HEK293 (cell line): ENCODE measurements around the gene WIPF3.

Experiments
- CTCF ChIA-PET: fragments of 350-600 bp; formaldehyde crosslinking; extraction: SDS; loops from one replicate; lab custom pipeline; 2021; ENCODE audit warnings: antibody characterized with exemption; lab: Yijun Ruan, JAX
- POLR2A ChIA-PET: fragments of 300-600 bp; formaldehyde crosslinking; extraction: SDS; loops from one replicate; lab custom pipeline; 2020; ENCODE audit warnings: antibody characterized with exemption, inconsistent platforms; lab: Yijun Ruan, JAX
- H3K27ac ChIP-seq: fragments of 200-500 bp; sonication (Bioruptor generic); 2 replicates; pipeline ENCODE4 v1.5.1; 2014; ENCODE audit warnings: low read depth, low read length, control low read depth, inconsistent platforms; ENCODE audit errors: extremely low read depth
- H3K36me3 ChIP-seq, 2 experiments: fragments of 200-500 bp in 1 of 2; sonication (Bioruptor generic) in 1 of 2; 1 replicate in 1 of 2; 2 replicates in 1 of 2; pipeline ENCODE4 v1.5.1; 2014 to 2017; ENCODE audit warnings: inconsistent platforms in 2 of 2, low read length in 2 of 2; ENCODE audit not compliant: control insufficient read depth in 2 of 2, insufficient read depth in 1 of 2
- H3K4me1 ChIP-seq: fragments of 200-500 bp; sonication (Bioruptor generic); 2 replicates; pipeline ENCODE4 v1.5.1; 2014; ENCODE audit warnings: mild to moderate bottlenecking, low read length, inconsistent platforms; ENCODE audit not compliant: control insufficient read depth, insufficient read depth
- H3K4me3 ChIP-seq: 2 replicates; pipeline ENCODE4 v1.5.1; 2011; ENCODE audit warnings: low read depth, mild to moderate bottlenecking, control low read depth, low read length, moderate library complexity
- H3K9me3 ChIP-seq: fragments of 200-500 bp; sonication (Bioruptor generic); 2 replicates; pipeline ENCODE4 v1.5.1; 2014; ENCODE audit warnings: low read depth, low read length, inconsistent platforms; ENCODE audit not compliant: control insufficient read depth, insufficient read depth
- HIC1 ChIP-seq: fragments of 450-650 bp; formaldehyde crosslinking; IDR thresholded peaks from 2 replicates; pipeline ENCODE4 v1.5.1; 2016; ENCODE audit warnings: missing biosample characterization, missing genetic modification characterization
- SALL2 ChIP-seq: fragments of 450-650 bp; formaldehyde crosslinking; IDR thresholded peaks from 2 replicates; pipeline ENCODE4 v1.5.0; 2017; ENCODE audit warnings: missing biosample characterization, mild to moderate bottlenecking, missing genetic modification characterization, borderline replicate concordance
- TCF7L2 ChIP-seq: IDR thresholded peaks from 2 replicates; pipeline ENCODE4 v1.6.1; 2011; ENCODE audit warnings: low read depth, mild to moderate bottlenecking, inconsistent platforms, low read length, moderate library complexity, borderline replicate concordance
- YY1 ChIP-seq: fragments of 450-650 bp; formaldehyde crosslinking; IDR thresholded peaks from 2 replicates; pipeline ENCODE4 v1.5.1; 2018; ENCODE audit warnings: missing biosample characterization, missing genetic modification characterization
- ZFHX2 ChIP-seq: fragments of 450-650 bp; formaldehyde crosslinking; conservative IDR thresholded peaks from 2 replicates; pipeline ENCODE4 v1.5.1; 2016; ENCODE audit warnings: missing biosample characterization, missing genetic modification characterization
- ZFP3 ChIP-seq: fragments of 450-650 bp; formaldehyde crosslinking; IDR thresholded peaks from 2 replicates; pipeline ENCODE4 v1.5.1; 2016; ENCODE audit warnings: low read depth, missing biosample characterization, missing genetic modification characterization
- ZNF184 ChIP-seq: fragments of 450-650 bp; IDR thresholded peaks from 2 replicates; pipeline ENCODE4 v1.5.1; 2018; ENCODE audit warnings: missing biosample characterization, mild to moderate bottlenecking, missing genetic modification characterization
- ZNF19 ChIP-seq: fragments of 450-650 bp; formaldehyde crosslinking; IDR thresholded peaks from 2 replicates; pipeline ENCODE4; 2016; ENCODE audit warnings: missing biosample characterization, missing genetic modification characterization, low read depth
- ZNF248 ChIP-seq: fragments of 450-650 bp; formaldehyde crosslinking; IDR thresholded peaks from 2 replicates; pipeline ENCODE4 v1.5.1; 2017; ENCODE audit warnings: missing biosample characterization, missing genetic modification characterization
- ZNF266 ChIP-seq: fragments of 450-650 bp; formaldehyde crosslinking; IDR thresholded peaks from 2 replicates; pipeline ENCODE4 v1.5.1; 2016; ENCODE audit warnings: missing biosample characterization, missing genetic modification characterization, low read depth
- ZNF341 ChIP-seq: fragments of 450-650 bp; formaldehyde crosslinking; IDR thresholded peaks from 2 replicates; pipeline ENCODE4; 2016; ENCODE audit warnings: low read depth, missing biosample characterization, missing genetic modification characterization
- ZNF433 ChIP-seq: fragments of 450-650 bp; formaldehyde crosslinking; IDR thresholded peaks from 2 replicates; pipeline ENCODE4 v1.5.1; 2016; ENCODE audit warnings: missing biosample characterization, missing genetic modification characterization, low read depth
- ZNF501 ChIP-seq: fragments of 450-650 bp; formaldehyde crosslinking; IDR thresholded peaks from 2 replicates; pipeline ENCODE4 v1.5.1; 2016; ENCODE audit warnings: missing biosample characterization, missing genetic modification characterization
- ZNF600 ChIP-seq: fragments of 450-650 bp; formaldehyde crosslinking; IDR thresholded peaks from 2 replicates; pipeline ENCODE4 v1.5.1; 2016; ENCODE audit warnings: missing biosample characterization, missing genetic modification characterization
- ZNF777 ChIP-seq: fragments of 450-650 bp; formaldehyde crosslinking; IDR thresholded peaks from 2 replicates; pipeline ENCODE4 v1.5.1; 2017; ENCODE audit warnings: missing biosample characterization, missing genetic modification characterization, borderline replicate concordance
- TF ChIP-seq, protein P1 (sequence below): fragments of 450-650 bp; formaldehyde crosslinking; IDR thresholded peaks from 2 replicates; pipeline ENCODE4 v1.5.1; 2016; ENCODE audit warnings: missing biosample characterization, missing genetic modification characterization
- TF ChIP-seq, protein P2 (sequence below): fragments of 450-650 bp; formaldehyde crosslinking; optimal IDR thresholded peaks from 2 replicates; pipeline ENCODE3; 2016; ENCODE audit warnings: missing biosample characterization, mild to moderate bottlenecking, missing genetic modification characterization
- TF ChIP-seq, protein P3 (sequence below): fragments of 450-650 bp; formaldehyde crosslinking; IDR thresholded peaks from 2 replicates; pipeline ENCODE4 v1.5.1; 2016; ENCODE audit warnings: missing biosample characterization, missing genetic modification characterization, low read depth
- TF ChIP-seq, protein P4 (sequence below): fragments of 450-650 bp; formaldehyde crosslinking; IDR thresholded peaks from 2 replicates; pipeline ENCODE4 v1.5.1; 2017; ENCODE audit warnings: missing biosample characterization, missing genetic modification characterization
- TF ChIP-seq, protein P5 (sequence below): fragments of 450-650 bp; formaldehyde crosslinking; IDR thresholded peaks from 2 replicates; pipeline ENCODE4 v1.5.1; 2016; ENCODE audit warnings: missing biosample characterization, missing genetic modification characterization

Gene WIPF3

DNA sequence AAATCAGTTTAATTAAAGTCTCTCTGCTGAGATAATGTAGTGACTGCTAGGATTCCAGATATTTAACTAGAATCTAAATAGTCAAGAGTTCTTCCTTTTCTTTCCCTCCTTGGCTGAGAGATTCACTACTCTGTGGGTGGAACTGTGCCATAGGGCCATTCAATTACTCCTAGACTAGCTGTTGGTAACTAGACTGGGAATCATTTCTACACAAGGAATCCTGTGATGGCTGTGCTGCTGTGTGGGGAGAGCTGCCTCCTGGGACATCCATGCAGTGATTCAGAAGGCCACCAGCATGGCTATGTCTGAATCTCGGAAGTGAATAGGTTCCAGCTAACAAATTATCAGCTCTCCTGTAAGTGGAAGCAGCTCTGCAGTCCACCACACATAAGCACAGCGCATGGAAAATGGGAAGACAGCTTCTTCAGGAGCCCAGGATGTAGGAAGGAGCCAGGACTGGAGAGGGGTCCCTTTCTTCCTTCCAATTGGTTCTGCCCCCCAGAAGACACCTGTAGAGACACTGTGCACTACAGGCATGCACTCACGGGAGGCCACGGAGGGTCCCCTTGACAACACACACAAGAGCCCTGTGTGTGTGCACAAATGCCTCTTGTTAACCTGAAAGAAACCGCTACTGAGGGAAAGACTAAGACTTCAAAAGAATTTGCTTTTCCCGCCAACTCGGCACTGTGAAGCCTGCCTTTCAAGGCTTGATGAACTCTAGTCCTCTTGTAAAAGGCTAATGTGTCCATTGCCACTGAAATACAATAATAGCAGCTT lies 116.8 kb downstream of the WIPF3 start (continued):
- TF ChIP-seq TCF7L2 (no peak), ZNF600 (tag by site-specific recombination) (no peak)
- TF ChIP-seq, protein P1, sequence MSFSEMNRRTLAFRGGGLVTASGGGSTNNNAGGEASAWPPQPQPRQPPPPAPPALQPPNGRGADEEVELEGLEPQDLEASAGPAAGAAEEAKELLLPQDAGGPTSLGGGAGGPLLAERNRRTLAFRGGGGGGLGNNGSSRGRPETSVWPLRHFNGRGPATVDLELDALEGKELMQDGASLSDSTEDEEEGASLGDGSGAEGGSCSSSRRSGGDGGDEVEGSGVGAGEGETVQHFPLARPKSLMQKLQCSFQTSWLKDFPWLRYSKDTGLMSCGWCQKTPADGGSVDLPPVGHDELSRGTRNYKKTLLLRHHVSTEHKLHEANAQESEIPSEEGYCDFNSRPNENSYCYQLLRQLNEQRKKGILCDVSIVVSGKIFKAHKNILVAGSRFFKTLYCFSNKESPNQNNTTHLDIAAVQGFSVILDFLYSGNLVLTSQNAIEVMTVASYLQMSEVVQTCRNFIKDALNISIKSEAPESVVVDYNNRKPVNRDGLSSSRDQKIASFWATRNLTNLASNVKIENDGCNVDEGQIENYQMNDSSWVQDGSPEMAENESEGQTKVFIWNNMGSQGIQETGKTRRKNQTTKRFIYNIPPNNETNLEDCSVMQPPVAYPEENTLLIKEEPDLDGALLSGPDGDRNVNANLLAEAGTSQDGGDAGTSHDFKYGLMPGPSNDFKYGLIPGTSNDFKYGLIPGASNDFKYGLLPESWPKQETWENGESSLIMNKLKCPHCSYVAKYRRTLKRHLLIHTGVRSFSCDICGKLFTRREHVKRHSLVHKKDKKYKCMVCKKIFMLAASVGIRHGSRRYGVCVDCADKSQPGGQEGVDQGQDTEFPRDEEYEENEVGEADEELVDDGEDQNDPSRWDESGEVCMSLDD (tag by site-specific recombination): no peak

DNA sequence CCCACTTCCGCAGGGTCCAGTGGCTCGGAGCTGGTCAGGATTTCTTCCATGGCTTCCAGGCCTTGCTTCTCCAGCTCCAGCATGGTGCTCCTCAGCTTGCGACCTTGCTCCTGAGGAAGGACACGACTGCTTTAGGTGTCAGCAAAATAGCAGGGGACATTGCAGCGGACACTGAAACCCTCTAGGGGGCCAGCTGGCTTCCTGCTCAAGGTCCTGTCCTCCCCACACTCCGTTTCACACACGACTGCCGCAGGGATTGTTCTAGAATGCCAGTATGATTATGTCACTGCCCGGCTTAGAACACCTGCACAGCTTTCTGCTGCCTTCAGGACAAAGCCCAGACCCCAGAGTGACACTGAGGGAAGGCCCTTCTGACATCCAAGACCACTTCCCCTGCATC lies 117.7 kb downstream of the WIPF3 start:
- TF ChIP-seq ZNF433 (no peak), ZNF248 (tag by site-specific recombination) (no peak), ZNF341 (no peak), ZNF501 (tag by site-specific recombination) (no peak), ZNF184 (no peak), HIC1 (tag by site-specific recombination) (no peak), ZNF266 (tag by site-specific recombination) (no peak), ZNF777 (tag by site-specific recombination) (no peak), YY1 (tag by site-specific recombination) (no peak), ZFP3 (no peak), ZNF19 (tag by site-specific recombination) (no peak), SALL2 (tag by site-specific recombination) (no peak), ZFHX2 (no peak)
- TF ChIP-seq, protein P2, sequence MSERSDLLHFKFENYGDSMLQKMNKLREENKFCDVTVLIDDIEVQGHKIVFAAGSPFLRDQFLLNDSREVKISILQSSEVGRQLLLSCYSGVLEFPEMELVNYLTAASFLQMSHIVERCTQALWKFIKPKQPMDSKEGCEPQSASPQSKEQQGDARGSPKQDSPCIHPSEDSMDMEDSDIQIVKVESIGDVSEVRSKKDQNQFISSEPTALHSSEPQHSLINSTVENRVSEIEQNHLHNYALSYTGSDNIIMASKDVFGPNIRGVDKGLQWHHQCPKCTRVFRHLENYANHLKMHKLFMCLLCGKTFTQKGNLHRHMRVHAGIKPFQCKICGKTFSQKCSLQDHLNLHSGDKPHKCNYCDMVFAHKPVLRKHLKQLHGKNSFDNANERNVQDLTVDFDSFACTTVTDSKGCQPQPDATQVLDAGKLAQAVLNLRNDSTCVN (tag by site-specific recombination): no peak
- TF ChIP-seq, protein P3, sequence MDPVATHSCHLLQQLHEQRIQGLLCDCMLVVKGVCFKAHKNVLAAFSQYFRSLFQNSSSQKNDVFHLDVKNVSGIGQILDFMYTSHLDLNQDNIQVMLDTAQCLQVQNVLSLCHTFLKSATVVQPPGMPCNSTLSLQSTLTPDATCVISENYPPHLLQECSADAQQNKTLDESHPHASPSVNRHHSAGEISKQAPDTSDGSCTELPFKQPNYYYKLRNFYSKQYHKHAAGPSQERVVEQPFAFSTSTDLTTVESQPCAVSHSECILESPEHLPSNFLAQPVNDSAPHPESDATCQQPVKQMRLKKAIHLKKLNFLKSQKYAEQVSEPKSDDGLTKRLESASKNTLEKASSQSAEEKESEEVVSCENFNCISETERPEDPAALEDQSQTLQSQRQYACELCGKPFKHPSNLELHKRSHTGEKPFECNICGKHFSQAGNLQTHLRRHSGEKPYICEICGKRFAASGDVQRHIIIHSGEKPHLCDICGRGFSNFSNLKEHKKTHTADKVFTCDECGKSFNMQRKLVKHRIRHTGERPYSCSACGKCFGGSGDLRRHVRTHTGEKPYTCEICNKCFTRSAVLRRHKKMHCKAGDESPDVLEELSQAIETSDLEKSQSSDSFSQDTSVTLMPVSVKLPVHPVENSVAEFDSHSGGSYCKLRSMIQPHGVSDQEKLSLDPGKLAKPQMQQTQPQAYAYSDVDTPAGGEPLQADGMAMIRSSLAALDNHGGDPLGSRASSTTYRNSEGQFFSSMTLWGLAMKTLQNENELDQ (tag by site-specific recombination): no peak
- TF ChIP-seq, protein P4, sequence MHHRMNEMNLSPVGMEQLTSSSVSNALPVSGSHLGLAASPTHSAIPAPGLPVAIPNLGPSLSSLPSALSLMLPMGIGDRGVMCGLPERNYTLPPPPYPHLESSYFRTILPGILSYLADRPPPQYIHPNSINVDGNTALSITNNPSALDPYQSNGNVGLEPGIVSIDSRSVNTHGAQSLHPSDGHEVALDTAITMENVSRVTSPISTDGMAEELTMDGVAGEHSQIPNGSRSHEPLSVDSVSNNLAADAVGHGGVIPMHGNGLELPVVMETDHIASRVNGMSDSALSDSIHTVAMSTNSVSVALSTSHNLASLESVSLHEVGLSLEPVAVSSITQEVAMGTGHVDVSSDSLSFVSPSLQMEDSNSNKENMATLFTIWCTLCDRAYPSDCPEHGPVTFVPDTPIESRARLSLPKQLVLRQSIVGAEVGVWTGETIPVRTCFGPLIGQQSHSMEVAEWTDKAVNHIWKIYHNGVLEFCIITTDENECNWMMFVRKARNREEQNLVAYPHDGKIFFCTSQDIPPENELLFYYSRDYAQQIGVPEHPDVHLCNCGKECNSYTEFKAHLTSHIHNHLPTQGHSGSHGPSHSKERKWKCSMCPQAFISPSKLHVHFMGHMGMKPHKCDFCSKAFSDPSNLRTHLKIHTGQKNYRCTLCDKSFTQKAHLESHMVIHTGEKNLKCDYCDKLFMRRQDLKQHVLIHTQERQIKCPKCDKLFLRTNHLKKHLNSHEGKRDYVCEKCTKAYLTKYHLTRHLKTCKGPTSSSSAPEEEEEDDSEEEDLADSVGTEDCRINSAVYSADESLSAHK (tag by site-specific recombination): no peak
- TF ChIP-seq, protein P5, sequence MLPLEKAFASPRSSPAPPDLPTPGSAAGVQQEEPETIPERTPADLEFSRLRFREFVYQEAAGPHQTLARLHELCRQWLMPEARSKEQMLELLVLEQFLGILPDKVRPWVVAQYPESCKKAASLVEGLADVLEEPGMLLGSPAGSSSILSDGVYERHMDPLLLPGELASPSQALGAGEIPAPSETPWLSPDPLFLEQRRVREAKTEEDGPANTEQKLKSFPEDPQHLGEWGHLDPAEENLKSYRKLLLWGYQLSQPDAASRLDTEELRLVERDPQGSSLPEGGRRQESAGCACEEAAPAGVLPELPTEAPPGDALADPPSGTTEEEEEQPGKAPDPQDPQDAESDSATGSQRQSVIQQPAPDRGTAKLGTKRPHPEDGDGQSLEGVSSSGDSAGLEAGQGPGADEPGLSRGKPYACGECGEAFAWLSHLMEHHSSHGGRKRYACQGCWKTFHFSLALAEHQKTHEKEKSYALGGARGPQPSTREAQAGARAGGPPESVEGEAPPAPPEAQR (tag by site-specific recombination): no peak
- peaks cover 4 to 63% of the 10 kb centered on the region in 2 experiments; a peak in 2 of 3 replicates for H3K36me3 ChIP-seq
- H3K4me1 ChIP-seq: no peaks in the 10 kb centered on the region
- POLR2A ChIA-PET: no interaction called here
- H3K4me3 ChIP-seq: no peak overlapping the region
- no peaks in the 10 kb centered on the region for H3K9me3 ChIP-seq
- CTCF ChIA-PET: interaction anchor here (0.6 to 1.4 kb wide), 2 partner anchors 46 to 296 kb away, joined by 3 to 6 read pairs; no protein-coding TSS in a partner anchor
- H3K27ac ChIP-seq: no peak overlapping the region
